Liver (tissue), 3 donors: ENCODE data around the gene NUP35.

Source experiments
- RAD21 ChIP-seq, 2 donors: IDR thresholded peaks; 2 replicates each; pipeline ENCODE4 v1.6.1; 2016; ENCODE audit warnings: antibody characterized with exemption in 2 of 2, mild to moderate bottlenecking in 2 of 2
- TF ChIP-seq, protein P1 (sequence below): fragments of 150-350 bp; IDR thresholded peaks from 2 replicates; pipeline ENCODE4 v1.5.1; 2017; ENCODE audit warnings: improper control_type of control experiment, low read depth, low read length; ENCODE audit not compliant: missing input control
- donor health status: healthy.
- donor health status: healthy.

DNA sequence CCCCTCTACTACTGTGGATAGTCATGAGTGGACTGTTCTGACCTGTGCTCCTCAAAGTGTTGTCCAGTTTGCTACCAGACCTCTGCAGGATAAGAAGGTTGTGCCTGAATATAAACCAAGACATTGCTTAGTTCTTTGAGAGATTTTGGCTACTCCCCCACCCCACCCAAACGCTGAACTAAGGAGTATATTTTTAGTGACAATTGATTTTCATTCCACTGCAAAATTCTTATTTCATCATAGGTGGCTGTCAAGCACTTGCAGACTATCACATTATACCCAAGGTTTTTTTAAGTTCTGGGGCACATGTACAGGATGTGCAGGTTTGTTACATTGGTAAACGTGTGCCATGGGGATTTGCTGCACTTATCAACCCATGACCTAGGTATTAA is 32.3 kb upstream of the NUP35 start:
- TF ChIP-seq, protein P1, sequence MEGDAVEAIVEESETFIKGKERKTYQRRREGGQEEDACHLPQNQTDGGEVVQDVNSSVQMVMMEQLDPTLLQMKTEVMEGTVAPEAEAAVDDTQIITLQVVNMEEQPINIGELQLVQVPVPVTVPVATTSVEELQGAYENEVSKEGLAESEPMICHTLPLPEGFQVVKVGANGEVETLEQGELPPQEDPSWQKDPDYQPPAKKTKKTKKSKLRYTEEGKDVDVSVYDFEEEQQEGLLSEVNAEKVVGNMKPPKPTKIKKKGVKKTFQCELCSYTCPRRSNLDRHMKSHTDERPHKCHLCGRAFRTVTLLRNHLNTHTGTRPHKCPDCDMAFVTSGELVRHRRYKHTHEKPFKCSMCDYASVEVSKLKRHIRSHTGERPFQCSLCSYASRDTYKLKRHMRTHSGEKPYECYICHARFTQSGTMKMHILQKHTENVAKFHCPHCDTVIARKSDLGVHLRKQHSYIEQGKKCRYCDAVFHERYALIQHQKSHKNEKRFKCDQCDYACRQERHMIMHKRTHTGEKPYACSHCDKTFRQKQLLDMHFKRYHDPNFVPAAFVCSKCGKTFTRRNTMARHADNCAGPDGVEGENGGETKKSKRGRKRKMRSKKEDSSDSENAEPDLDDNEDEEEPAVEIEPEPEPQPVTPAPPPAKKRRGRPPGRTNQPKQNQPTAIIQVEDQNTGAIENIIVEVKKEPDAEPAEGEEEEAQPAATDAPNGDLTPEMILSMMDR: no peak
- no peak for TF ChIP-seq RAD21 (IDR thresholded peaks at IDR 0.05)
